ENCODE results near the gene CPNE2. TPM values are rescaled to one million over a fixed set of nuclear protein-coding genes. Genes with fewer than 3 reads are reported as not detected.
A peak's percentile ranks its signal among the peaks of the same experiment; 100 is the strongest.

The CPNE2 gene
- total and polyA plus RNA-seq, 4 donors: 38.1 to 76.3 (median 52.2) TPM

DNA sequence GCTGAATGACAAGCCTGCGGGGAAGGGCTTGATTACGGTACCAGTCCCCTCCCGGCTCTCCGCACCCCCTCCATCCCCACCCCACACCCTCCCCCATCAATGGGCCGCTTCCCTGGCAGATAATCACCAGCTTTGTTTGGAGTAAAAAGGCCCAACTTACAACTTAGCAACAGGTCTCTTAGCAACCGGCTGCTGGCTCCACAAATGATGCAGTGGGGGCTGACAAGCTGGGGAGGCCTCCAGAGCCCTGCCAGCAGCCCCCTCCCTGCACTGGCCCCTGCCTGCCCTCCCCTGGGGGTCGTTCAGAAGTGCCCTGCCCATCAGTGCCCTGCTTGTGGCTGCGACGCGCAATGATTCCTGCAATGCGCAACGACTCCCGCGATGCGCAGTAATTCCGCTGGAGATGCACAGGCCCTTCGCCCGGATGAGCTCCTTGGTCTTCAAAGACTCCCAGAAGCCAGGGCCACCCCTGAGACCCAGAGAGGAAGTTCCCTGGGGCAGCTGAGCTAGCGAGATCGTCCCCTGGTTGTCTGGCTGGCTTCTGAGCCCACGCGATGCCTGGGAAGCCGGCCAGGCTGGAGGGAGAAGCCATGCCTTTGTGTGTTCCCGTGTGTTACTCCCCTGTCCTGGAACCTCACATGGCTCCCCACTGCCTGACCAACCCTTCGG lies 23.3 kb downstream of the CPNE2 start:
- peak; percentile 85 to 95 (median 89) for DNase-seq
- WGBS, 2 donors: 66 to 79% methylated on average over 25 of the region's 25 CpGs
- peaks cover 0 to 17% (median 2%) of the 10 kb centered on the region in 5 donors for H3K4me1 ChIP-seq (ENCODE audit: control insufficient read depth in 5 of 5, insufficient read depth in 5 of 5, low read length in 5 of 5)
- no peaks in the 10 kb centered on the region for H3K27me3 ChIP-seq (ENCODE audit: control insufficient read depth in 3 of 3, insufficient read depth in 3 of 3, low read length in 2 of 3)
- no peaks in the 10 kb centered on the region for H3K9me3 ChIP-seq (ENCODE audit: control insufficient read depth in 4 of 4, insufficient read depth in 3 of 4, low read length in 3 of 4)
- H3K9ac ChIP-seq (ENCODE audit: insufficient read depth in 1 of 2, low read length in 2 of 2): peak overlapping the region in 1 of 2 donors; percentile 34
- H3K4me3 ChIP-seq: no peak overlapping the region
- peak overlapping the region in 1 of 2 donors; percentile 9 for H3K27ac ChIP-seq (ENCODE audit: low read depth in 1 of 2, low read length in 1 of 2)
- TF ChIP-seq, protein P1, sequence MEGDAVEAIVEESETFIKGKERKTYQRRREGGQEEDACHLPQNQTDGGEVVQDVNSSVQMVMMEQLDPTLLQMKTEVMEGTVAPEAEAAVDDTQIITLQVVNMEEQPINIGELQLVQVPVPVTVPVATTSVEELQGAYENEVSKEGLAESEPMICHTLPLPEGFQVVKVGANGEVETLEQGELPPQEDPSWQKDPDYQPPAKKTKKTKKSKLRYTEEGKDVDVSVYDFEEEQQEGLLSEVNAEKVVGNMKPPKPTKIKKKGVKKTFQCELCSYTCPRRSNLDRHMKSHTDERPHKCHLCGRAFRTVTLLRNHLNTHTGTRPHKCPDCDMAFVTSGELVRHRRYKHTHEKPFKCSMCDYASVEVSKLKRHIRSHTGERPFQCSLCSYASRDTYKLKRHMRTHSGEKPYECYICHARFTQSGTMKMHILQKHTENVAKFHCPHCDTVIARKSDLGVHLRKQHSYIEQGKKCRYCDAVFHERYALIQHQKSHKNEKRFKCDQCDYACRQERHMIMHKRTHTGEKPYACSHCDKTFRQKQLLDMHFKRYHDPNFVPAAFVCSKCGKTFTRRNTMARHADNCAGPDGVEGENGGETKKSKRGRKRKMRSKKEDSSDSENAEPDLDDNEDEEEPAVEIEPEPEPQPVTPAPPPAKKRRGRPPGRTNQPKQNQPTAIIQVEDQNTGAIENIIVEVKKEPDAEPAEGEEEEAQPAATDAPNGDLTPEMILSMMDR (IDR thresholded peaks at IDR 0.05; ENCODE audit: control extremely low read depth, extremely low read depth): no peak
- ATAC-seq (ENCODE audit: insufficient read depth, low FRiP score): no peak
- H3K36me3 ChIP-seq (ENCODE audit: control insufficient read depth in 4 of 4, insufficient read depth in 4 of 4, low read length in 4 of 4): peaks cover 0 to 46% (median 8%) of the 10 kb centered on the region in 4 donors

DNA sequence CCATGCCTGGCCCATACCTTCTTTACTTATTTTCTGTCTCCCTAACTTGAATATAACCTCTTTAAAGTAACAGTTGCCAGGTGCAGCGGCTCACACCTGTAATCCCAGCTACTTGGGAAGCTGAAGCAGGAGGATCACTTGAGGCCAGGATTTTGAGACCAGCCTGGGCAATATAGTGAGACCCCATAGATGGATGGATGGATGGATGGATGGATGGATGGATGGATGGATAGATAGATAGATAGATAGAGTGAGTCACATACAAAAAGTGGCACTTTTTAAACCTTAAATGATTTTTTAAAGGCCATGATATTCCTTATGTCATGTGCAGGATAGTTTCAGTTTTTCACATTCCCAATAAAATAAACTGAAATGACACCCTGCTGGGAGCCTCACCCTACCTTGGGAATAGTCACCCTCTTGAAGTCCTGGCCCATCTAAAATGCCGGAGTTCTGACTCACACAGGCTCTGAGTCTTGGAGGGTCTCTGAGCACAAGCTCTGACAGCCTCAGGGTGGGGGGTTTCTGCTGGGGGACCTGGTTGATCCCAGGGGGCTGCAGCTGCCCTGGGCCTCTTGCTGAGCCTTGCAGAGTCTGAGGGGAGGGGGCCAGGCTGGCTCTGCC lies 26.2 kb downstream of the CPNE2 start:
- H3K9ac ChIP-seq (ENCODE audit: insufficient read depth in 1 of 2, low read length in 2 of 2): no peak overlapping the region
- H3K4me1 ChIP-seq (ENCODE audit: control insufficient read depth in 5 of 5, insufficient read depth in 5 of 5, low read length in 5 of 5): peaks cover 0 to 17% (median 0%) of the 10 kb centered on the region in 5 donors
- TF ChIP-seq, protein P1 (IDR thresholded peaks at IDR 0.05; ENCODE audit: control extremely low read depth, extremely low read depth): no peak
- no peaks in the 10 kb centered on the region for H3K9me3 ChIP-seq (ENCODE audit: control insufficient read depth in 4 of 4, insufficient read depth in 3 of 4, low read length in 3 of 4)
- H3K36me3 ChIP-seq (ENCODE audit: control insufficient read depth in 4 of 4, insufficient read depth in 4 of 4, low read length in 4 of 4): peaks cover 0 to 57% (median 7%) of the 10 kb centered on the region in 4 donors
- 95 to 98% methylated on average over 2 of the region's 2 CpGs for WGBS, 2 donors
- DNase-seq (no peak), ATAC-seq (ENCODE audit: insufficient read depth, low FRiP score) (no peak)
- no peaks in the 10 kb centered on the region for H3K27me3 ChIP-seq (ENCODE audit: control insufficient read depth in 3 of 3, insufficient read depth in 3 of 3, low read length in 2 of 3)
- no peak overlapping the region for H3K4me3 ChIP-seq
- H3K27ac ChIP-seq (ENCODE audit: low read depth in 1 of 2, low read length in 1 of 2): no peak overlapping the region

DNA sequence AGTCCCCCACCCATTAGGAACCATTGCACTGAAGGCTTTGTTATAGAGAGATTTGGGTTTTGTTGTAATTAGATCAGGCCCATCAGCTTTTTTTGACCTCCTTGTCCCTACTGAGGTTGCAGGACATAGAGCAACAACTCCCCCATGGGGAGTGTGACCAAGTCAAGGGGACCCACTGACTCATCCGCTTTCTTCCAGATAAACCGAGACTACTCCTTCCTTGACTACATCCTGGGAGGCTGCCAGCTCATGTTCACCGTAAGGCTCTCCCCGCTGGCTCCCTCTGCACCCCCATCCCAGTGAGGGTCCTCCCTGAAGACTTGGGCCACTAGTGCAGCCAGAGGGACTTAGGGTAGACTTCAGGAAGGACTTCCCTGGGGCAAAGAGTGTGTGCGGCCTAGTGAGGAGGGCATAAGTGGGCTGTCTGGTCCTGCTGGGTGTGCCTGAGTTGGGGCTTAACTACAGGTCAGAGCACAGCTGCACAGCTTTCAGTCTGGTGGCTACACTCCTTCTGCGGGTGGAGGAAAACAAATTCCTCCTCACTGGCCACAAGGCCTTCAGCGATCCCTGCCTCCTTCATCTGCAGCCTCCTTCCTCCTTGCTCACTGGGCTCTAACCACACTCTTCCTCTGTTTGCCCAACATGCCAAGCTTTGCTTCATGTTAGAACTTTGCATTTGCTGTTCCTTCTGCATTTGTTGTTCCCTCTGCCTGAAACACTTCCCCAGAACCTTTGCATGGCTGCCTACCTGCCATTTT lies 31.0 kb downstream of the CPNE2 start:
- H3K4me3 ChIP-seq: no peak overlapping the region
- H3K27me3 ChIP-seq (ENCODE audit: control insufficient read depth in 3 of 3, insufficient read depth in 3 of 3, low read length in 2 of 3): no peaks in the 10 kb centered on the region
- peaks cover 0 to 8% (median 0%) of the 10 kb centered on the region in 5 donors for H3K4me1 ChIP-seq (ENCODE audit: control insufficient read depth in 5 of 5, insufficient read depth in 5 of 5, low read length in 5 of 5)
- TF ChIP-seq, protein P1 (IDR thresholded peaks at IDR 0.05; ENCODE audit: control extremely low read depth, extremely low read depth): no peak
- H3K36me3 ChIP-seq (ENCODE audit: control insufficient read depth in 4 of 4, insufficient read depth in 4 of 4, low read length in 4 of 4): peaks cover 0 to 35% (median 9%) of the 10 kb centered on the region in 4 donors
- ATAC-seq (ENCODE audit: insufficient read depth, low FRiP score) (no peak), DNase-seq (no peak)
- WGBS, 2 donors: 79 to 81% methylated on average over 7 of the region's 7 CpGs
- H3K27ac ChIP-seq (ENCODE audit: low read depth in 1 of 2, low read length in 1 of 2): peak overlapping the region in 1 of 2 donors; percentile 41
- H3K9ac ChIP-seq (ENCODE audit: insufficient read depth in 1 of 2, low read length in 2 of 2): no peak overlapping the region
- no peaks in the 10 kb centered on the region for H3K9me3 ChIP-seq (ENCODE audit: control insufficient read depth in 4 of 4, insufficient read depth in 3 of 4, low read length in 3 of 4)
